ENCODE results near the gene PFKM. TPM values are rescaled to one million over a fixed set of nuclear protein-coding genes. Genes with fewer than 3 reads are reported as not detected.
A peak's percentile ranks its signal among the peaks of the same experiment; 100 is the strongest.
"Not testable (repeated sequence)": the region's sequence is repeated elsewhere in the genome, so short reads cannot be mapped to it uniquely, and the experiment has no call there.

Gene PFKM
- total RNA-seq, 1 donor from 2014 or later: 67.3 TPM

- Mint-ChIP-seq H3K4me3 (ENCODE audit: low read depth) (peak overlapping the region; percentile 96), H3K27ac (no peak overlapping the region), H3K36me3 (ENCODE audit: low read depth) (peaks cover 11% of the 10 kb centered on the region), H3K9me3 (no peaks in the 10 kb centered on the region), H3K27me3 (ENCODE audit: low read depth) (peaks cover 13% of the 10 kb centered on the region), H3K4me1 (ENCODE audit: low read depth) (peaks cover 20% of the 10 kb centered on the region)
- intact Hi-C loops (cut with micrococcal nuclease): loop anchor here (1.0 to 2.0 kb wide), 2 partner anchors 14 to 37 kb away; partner anchors contain the start of genes ASB8 and SENP1
- DNase-seq (ENCODE audit: low spot score): no peak
Measured at GRCh38 chr12:48119834-48120195, 651 bp downstream of the PFKM start.

GRCh38 chr12:48121522-48121921 lies 2.4 kb downstream of the PFKM start:
- Mint-ChIP-seq H3K36me3 (ENCODE audit: low read depth) (peaks cover 16% of the 10 kb centered on the region), H3K27ac (no peak overlapping the region), H3K9me3 (no peaks in the 10 kb centered on the region), H3K27me3 (ENCODE audit: low read depth) (peaks cover 6% of the 10 kb centered on the region), H3K4me1 (ENCODE audit: low read depth) (peaks cover 20% of the 10 kb centered on the region), H3K4me3 (ENCODE audit: low read depth) (no peak overlapping the region)
- no peak for DNase-seq (ENCODE audit: low spot score)
- intact Hi-C loops (cut with micrococcal nuclease): no loop called here

GRCh38 chr12:48122065-48122834 lies 3.1 kb downstream of the PFKM start:
- Mint-ChIP-seq H3K27me3 (ENCODE audit: low read depth) (peaks cover 2% of the 10 kb centered on the region), H3K27ac (no peak overlapping the region), H3K36me3 (ENCODE audit: low read depth) (peaks cover 19% of the 10 kb centered on the region), H3K4me1 (ENCODE audit: low read depth) (peaks cover 20% of the 10 kb centered on the region), H3K9me3 (no peaks in the 10 kb centered on the region), H3K4me3 (ENCODE audit: low read depth) (no peak overlapping the region)
- intact Hi-C loops (cut with micrococcal nuclease): no loop called here
- DNase-seq (ENCODE audit: low spot score): no peak

- Mint-ChIP-seq H3K9me3 (no peaks in the 10 kb centered on the region), H3K4me1 (ENCODE audit: low read depth) (peaks cover 19% of the 10 kb centered on the region), H3K36me3 (ENCODE audit: low read depth) (peaks cover 22% of the 10 kb centered on the region), H3K27ac (no peak overlapping the region), H3K4me3 (ENCODE audit: low read depth) (no peak overlapping the region), H3K27me3 (ENCODE audit: low read depth) (no peaks in the 10 kb centered on the region)
- intact Hi-C loops (cut with micrococcal nuclease): no loop called here
- DNase-seq (ENCODE audit: low spot score): no peak
Measured at GRCh38 chr12:48123169-48123568, 4.0 kb downstream of the PFKM start.

- DNase-seq (ENCODE audit: low spot score); H3K4me3 Mint-ChIP-seq (ENCODE audit: low read depth); H3K27me3 Mint-ChIP-seq (ENCODE audit: low read depth); H3K9me3 Mint-ChIP-seq; H3K27ac Mint-ChIP-seq; intact Hi-C loops (cut with micrococcal nuclease); H3K4me1 Mint-ChIP-seq (ENCODE audit: low read depth): not testable (repeated sequence)
- H3K36me3 Mint-ChIP-seq (ENCODE audit: low read depth): peaks cover 25% of the 10 kb centered on the region
Measured at GRCh38 chr12:48125542-48125941, 6.4 kb downstream of the PFKM start.

- intact Hi-C loops (cut with micrococcal nuclease): no loop called here
- H3K36me3 Mint-ChIP-seq (ENCODE audit: low read depth): peaks cover 25% of the 10 kb centered on the region
Measured at GRCh38 chr12:48125985-48126384, 6.8 kb downstream of the PFKM start.

GRCh38 chr12:48126953-48127630 lies 7.9 kb downstream of the PFKM start:
- Mint-ChIP-seq H3K4me1 (ENCODE audit: low read depth) (no peaks in the 10 kb centered on the region), H3K27ac (no peak overlapping the region), H3K4me3 (ENCODE audit: low read depth) (no peak overlapping the region), H3K36me3 (ENCODE audit: low read depth) (peaks cover 25% of the 10 kb centered on the region), H3K27me3 (ENCODE audit: low read depth) (no peaks in the 10 kb centered on the region), H3K9me3 (no peaks in the 10 kb centered on the region)
- intact Hi-C loops (cut with micrococcal nuclease): no loop called here
- no peak for DNase-seq (ENCODE audit: low spot score)

More at GRCh38 chr12:48125985-48126384, 6.8 kb downstream of the PFKM start:
- DNase-seq (ENCODE audit: low spot score): no peak
- Mint-ChIP-seq H3K4me3 (ENCODE audit: low read depth) (no peak overlapping the region), H3K9me3 (no peaks in the 10 kb centered on the region), H3K27ac (no peak overlapping the region), H3K4me1 (ENCODE audit: low read depth) (peaks cover 1% of the 10 kb centered on the region), H3K27me3 (ENCODE audit: low read depth) (no peaks in the 10 kb centered on the region)

GRCh38 chr12:48128800-48129199 lies 9.6 kb downstream of the PFKM start:
- no peak for DNase-seq (ENCODE audit: low spot score)
- Mint-ChIP-seq H3K27me3 (ENCODE audit: low read depth) (no peaks in the 10 kb centered on the region), H3K4me1 (ENCODE audit: low read depth) (no peaks in the 10 kb centered on the region), H3K36me3 (ENCODE audit: low read depth) (peaks cover 22% of the 10 kb centered on the region), H3K4me3 (ENCODE audit: low read depth) (no peak overlapping the region), H3K9me3 (no peaks in the 10 kb centered on the region), H3K27ac (no peak overlapping the region)
- intact Hi-C loops (cut with micrococcal nuclease): no loop called here

- DNase-seq (ENCODE audit: low spot score): no peak
- no peak overlapping the region for H3K4me3 Mint-ChIP-seq (ENCODE audit: low read depth)
- no peak overlapping the region for H3K27ac Mint-ChIP-seq
- no peaks in the 10 kb centered on the region for H3K9me3 Mint-ChIP-seq
- no peaks in the 10 kb centered on the region for H3K4me1 Mint-ChIP-seq (ENCODE audit: low read depth)
- H3K36me3 Mint-ChIP-seq (ENCODE audit: low read depth): peaks cover 23% of the 10 kb centered on the region
- intact Hi-C loops (cut with micrococcal nuclease): no loop called here
- no peaks in the 10 kb centered on the region for H3K27me3 Mint-ChIP-seq (ENCODE audit: low read depth)
Measured at GRCh38 chr12:48129376-48129775, 10.2 kb downstream of the PFKM start.

- H3K9me3 Mint-ChIP-seq: no peaks in the 10 kb centered on the region
- peaks cover 28% of the 10 kb centered on the region for H3K36me3 Mint-ChIP-seq (ENCODE audit: low read depth)
- intact Hi-C loops (cut with micrococcal nuclease): no loop called here
- H3K27ac Mint-ChIP-seq: no peak overlapping the region
- no peaks in the 10 kb centered on the region for H3K27me3 Mint-ChIP-seq (ENCODE audit: low read depth)
- H3K4me3 Mint-ChIP-seq (ENCODE audit: low read depth): no peak overlapping the region
- DNase-seq (ENCODE audit: low spot score): no peak
- no peaks in the 10 kb centered on the region for H3K4me1 Mint-ChIP-seq (ENCODE audit: low read depth)
Measured at GRCh38 chr12:48131517-48131916, 12.4 kb downstream of the PFKM start.

- Mint-ChIP-seq H3K4me3 (ENCODE audit: low read depth) (no peak overlapping the region), H3K36me3 (ENCODE audit: low read depth) (peaks cover 22% of the 10 kb centered on the region), H3K27me3 (ENCODE audit: low read depth) (no peaks in the 10 kb centered on the region), H3K9me3 (no peaks in the 10 kb centered on the region), H3K27ac (no peak overlapping the region), H3K4me1 (ENCODE audit: low read depth) (no peaks in the 10 kb centered on the region)
- no peak for DNase-seq (ENCODE audit: low spot score)
- intact Hi-C loops (cut with micrococcal nuclease): no loop called here
Measured at GRCh38 chr12:48132826-48133225, 13.7 kb downstream of the PFKM start.

GRCh38 chr12:48135027-48135426 lies 15.9 kb downstream of the PFKM start:
- DNase-seq (ENCODE audit: low spot score): no peak
- Mint-ChIP-seq H3K4me3 (ENCODE audit: low read depth) (no peak overlapping the region), H3K27ac (no peak overlapping the region), H3K4me1 (ENCODE audit: low read depth) (no peaks in the 10 kb centered on the region), H3K27me3 (ENCODE audit: low read depth) (no peaks in the 10 kb centered on the region), H3K36me3 (ENCODE audit: low read depth) (peaks cover 22% of the 10 kb centered on the region), H3K9me3 (no peaks in the 10 kb centered on the region)
- intact Hi-C loops (cut with micrococcal nuclease): no loop called here

Data from activated T-helper 2 cell treated with anti-CD3 and anti-CD28 coated beads, Interferon-gamma antibody, Interleukin-2, Interleukin-4, amounts not matched to agents 10 μg/mL and 5 μg/mL and 100 μg/mL, durations not matched to agents 14 hours and 24 hours and 36 hours (primary cell).